GM12872 (cell line): ENCODE results near the gene KIRREL3.

Experiments
- CTCF ChIP-seq: IDR thresholded peaks from 3 replicates; pipeline ENCODE4 v1.5.1; 2011; ENCODE audit warnings: low read depth, mild to moderate bottlenecking, low read length, moderate library complexity; ENCODE audit not compliant: insufficient read depth

KIRREL3 gene

DNA sequence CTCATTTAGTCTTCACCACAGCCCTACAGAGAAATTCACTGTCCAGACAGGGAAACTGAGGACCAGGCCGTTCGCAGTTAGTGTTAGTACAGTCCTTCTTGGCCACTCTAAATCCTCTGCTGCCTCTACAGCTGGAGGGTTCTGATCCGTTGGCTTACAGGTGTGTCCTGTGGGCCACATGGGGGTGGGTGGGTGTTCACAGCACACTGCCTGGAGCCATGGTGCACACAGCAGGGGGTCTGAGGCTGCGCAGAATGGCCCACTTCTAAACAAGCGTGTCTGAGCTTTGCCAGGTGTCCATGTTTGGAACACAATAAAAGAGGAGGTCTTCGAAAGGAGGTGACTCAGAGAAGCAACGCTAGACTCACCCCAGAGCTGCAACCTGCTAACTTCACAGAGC lies 396.1 kb downstream of the KIRREL3 start:
- TF ChIP-seq CTCF = no peak

- no peak for TF ChIP-seq CTCF
Observed at GRCh38 chr11:126603486-126603885, 397.1 kb downstream of the KIRREL3 start.

DNA sequence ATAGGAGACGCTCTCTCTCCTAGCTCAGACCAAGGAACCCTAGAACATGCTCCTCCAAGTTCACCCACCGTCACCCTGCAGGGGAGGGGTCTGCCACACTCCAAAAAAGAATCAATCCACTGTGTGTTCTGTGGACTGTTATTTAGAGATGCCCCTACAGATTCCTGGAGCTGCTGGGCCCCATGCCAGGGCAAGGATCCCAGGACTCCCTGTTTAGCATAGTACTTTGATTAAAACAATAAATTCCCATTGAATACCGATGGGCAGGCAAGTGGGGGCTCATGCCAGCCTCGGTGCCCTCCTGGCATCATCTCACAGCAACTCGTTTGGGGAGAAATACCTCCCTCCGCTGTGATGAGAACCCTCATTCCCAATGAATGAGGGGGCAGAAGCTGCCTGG lies 397.6 kb downstream of the KIRREL3 start:
- no peak for TF ChIP-seq CTCF

- TF ChIP-seq CTCF = no peak
Observed at GRCh38 chr11:126602349-126602940, 398.1 kb downstream of the KIRREL3 start.

- TF ChIP-seq CTCF = no peak
Observed at GRCh38 chr11:126601550-126602215, 398.9 kb downstream of the KIRREL3 start.

GRCh38 chr11:126601136-126601535 lies 399.4 kb downstream of the KIRREL3 start:
- no peak for TF ChIP-seq CTCF

DNA sequence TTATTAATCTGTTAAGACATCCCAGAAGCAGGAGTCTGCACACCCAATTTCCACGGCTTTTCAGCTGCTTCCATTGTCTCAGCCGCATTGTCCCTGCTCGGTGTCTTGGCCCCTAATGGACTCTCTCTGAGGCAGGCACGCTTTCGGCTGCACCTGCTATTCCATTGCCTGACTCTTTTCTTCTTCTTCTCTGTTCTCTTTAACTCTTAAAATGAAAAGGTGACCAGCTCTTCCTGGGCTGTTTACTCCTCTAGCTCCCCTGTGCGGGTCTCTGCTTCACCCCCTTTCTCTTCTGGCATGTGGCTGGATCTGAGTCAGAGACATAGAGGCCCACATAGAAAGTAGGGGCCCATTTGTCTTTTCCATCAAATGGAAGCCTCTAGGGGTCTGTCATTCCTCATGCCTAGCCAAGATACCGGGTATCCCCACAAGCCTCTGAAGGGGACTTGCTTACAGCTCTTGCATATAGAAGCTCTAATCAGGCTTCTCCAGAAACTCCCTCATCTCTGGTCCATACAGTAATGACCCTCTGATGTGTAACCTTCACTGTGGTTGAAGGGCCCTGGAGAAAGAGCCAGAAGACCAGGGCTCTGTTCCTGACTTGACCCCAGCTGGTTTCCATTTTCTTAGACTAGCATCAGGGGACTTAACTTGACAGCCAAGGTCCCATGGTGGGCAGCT lies 401.2 kb downstream of the KIRREL3 start:
- no peak for TF ChIP-seq CTCF
